ENCODE measurements around the gene XPO4.

- no peak for TF ChIP-seq POLR2A (IDR thresholded peaks at IDR 0.05)
- TF ChIP-seq, protein P1, sequence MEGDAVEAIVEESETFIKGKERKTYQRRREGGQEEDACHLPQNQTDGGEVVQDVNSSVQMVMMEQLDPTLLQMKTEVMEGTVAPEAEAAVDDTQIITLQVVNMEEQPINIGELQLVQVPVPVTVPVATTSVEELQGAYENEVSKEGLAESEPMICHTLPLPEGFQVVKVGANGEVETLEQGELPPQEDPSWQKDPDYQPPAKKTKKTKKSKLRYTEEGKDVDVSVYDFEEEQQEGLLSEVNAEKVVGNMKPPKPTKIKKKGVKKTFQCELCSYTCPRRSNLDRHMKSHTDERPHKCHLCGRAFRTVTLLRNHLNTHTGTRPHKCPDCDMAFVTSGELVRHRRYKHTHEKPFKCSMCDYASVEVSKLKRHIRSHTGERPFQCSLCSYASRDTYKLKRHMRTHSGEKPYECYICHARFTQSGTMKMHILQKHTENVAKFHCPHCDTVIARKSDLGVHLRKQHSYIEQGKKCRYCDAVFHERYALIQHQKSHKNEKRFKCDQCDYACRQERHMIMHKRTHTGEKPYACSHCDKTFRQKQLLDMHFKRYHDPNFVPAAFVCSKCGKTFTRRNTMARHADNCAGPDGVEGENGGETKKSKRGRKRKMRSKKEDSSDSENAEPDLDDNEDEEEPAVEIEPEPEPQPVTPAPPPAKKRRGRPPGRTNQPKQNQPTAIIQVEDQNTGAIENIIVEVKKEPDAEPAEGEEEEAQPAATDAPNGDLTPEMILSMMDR (IDR thresholded peaks at IDR 0.05) = no peak
Observed at GRCh38 chr13:20877902-20878301, 24.6 kb downstream of the XPO4 start.
